ENCODE data around the gene FHIP1B. TPM values are rescaled to one million over a fixed set of nuclear protein-coding genes. Genes with fewer than 3 reads are reported as not detected.

The FHIP1B gene
- total RNA-seq, 1 donor from 2014 or later: 12.2 TPM

DNA sequence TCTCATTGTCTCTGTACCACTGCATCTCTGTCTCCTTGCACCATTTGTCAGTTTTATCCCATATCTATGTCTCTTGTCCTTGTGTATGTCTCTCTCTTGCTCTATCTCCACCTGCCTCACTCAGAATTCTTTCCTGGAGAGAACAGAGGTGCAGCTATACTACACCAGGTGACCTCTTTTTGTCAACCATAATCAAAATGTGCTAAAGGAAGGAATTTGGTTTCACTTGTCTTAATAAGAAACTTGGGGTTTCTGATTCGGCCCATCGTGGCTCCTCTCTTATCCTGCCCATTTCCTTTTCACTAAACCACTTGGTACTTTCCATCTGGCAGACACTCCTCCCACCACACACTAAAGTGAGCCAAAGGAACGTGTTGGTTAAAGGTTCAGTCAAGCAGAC, 31.1 kb downstream of the FHIP1B start:
- intact Hi-C loops (cut with micrococcal nuclease): no loop called here
- DNase-seq: no peak
- Histone ChIP-seq H3K4me3 (no peak overlapping the region), H3K4me1 (peaks cover 7% of the 10 kb centered on the region), H3K36me3 (peaks cover 28% of the 10 kb centered on the region), H3K27ac (replicated peaks) (no peak overlapping the region), H3K27me3 (ENCODE audit: low read depth) (no peaks in the 10 kb centered on the region), H3K9me3 (replicated peaks) (no peaks in the 10 kb centered on the region)
- no peak for TF ChIP-seq CTCF (IDR thresholded peaks at IDR 0.05; ENCODE audit: borderline replicate concordance)

DNA sequence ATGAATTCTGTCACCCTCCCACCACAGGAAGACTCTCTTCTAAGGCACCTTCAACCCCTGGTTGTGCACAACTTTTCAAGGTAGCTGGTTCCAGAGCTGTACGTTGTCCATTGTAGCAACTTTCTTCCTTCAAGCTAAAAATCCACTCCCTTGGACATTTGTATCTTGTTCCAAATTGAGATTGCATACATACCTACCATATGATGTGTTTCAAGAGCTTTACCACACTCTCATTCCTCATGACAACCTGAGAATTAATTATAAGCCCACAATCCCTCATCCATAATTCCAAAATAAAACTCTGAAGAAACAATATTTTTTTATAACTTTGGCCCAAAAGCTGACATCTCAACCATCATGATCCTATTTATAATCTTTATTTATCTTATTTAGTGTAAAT, 32.4 kb downstream of the FHIP1B start:
- no peak overlapping the region for H3K27ac ChIP-seq (replicated peaks)
- no peaks in the 10 kb centered on the region for H3K27me3 ChIP-seq (ENCODE audit: low read depth)
- H3K4me1 ChIP-seq: peaks cover 3% of the 10 kb centered on the region
- H3K4me3 ChIP-seq: no peak overlapping the region
- H3K36me3 ChIP-seq: peaks cover 24% of the 10 kb centered on the region
- intact Hi-C loops (cut with micrococcal nuclease): no loop called here
- DNase-seq: no peak
- H3K9me3 ChIP-seq (replicated peaks): no peaks in the 10 kb centered on the region
- no peak for TF ChIP-seq CTCF (IDR thresholded peaks at IDR 0.05; ENCODE audit: borderline replicate concordance)

DNA sequence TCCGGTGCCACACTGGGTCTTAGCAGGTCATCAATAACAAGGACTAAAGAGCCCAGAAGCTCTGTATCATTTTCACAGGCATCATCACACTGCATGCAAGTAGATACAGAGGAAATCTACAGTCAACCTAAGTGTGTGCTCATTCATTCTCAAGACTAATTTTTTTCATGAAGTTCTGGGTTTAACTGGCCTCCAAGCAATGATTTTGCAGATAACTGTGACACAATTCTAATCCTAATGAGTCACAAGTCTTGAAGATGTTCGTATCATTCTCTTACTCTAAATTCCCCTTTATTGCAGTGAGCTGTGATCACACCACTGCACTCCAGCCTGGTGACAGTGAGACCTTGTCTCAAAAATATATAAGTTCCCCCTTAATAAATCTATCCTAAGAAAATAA, 33.0 kb downstream of the FHIP1B start:
- no peaks in the 10 kb centered on the region for H3K4me1 ChIP-seq
- peaks cover 23% of the 10 kb centered on the region for H3K36me3 ChIP-seq
- H3K9me3 ChIP-seq (replicated peaks): no peaks in the 10 kb centered on the region
- no peak overlapping the region for H3K27ac ChIP-seq (replicated peaks)
- intact Hi-C loops (cut with micrococcal nuclease): no loop called here
- H3K4me3 ChIP-seq: no peak overlapping the region
- no peaks in the 10 kb centered on the region for H3K27me3 ChIP-seq (ENCODE audit: low read depth)
- no peak for DNase-seq
- TF ChIP-seq CTCF (IDR thresholded peaks at IDR 0.05; ENCODE audit: borderline replicate concordance): no peak

GRCh38 chr11:6200975-6201374, 33.5 kb downstream of the FHIP1B start:
- TF ChIP-seq CTCF (IDR thresholded peaks at IDR 0.05; ENCODE audit: borderline replicate concordance): no peak
- H3K4me3 ChIP-seq: no peak overlapping the region
- H3K9me3 ChIP-seq (replicated peaks): no peaks in the 10 kb centered on the region
- intact Hi-C loops (cut with micrococcal nuclease): no loop called here
- peaks cover 18% of the 10 kb centered on the region for H3K36me3 ChIP-seq
- H3K27ac ChIP-seq (replicated peaks): no peak overlapping the region
- DNase-seq: peak; percentile 47
- no peaks in the 10 kb centered on the region for H3K4me1 ChIP-seq
- H3K27me3 ChIP-seq (ENCODE audit: low read depth): no peaks in the 10 kb centered on the region

GRCh38 chr11:6199174-6199810, 35.1 kb downstream of the FHIP1B start, which contains the start of gene OR52W1:
TSS of gene OR52W1 (plus strand) at chr11:6199224. CDS start at chr11:6199224, 0 bp downstream.
- intact Hi-C loops (cut with micrococcal nuclease): no loop called here
- Histone ChIP-seq H3K27ac (replicated peaks) (no peak within 1 kb of the TSS), H3K4me1 (no peaks in the 10 kb centered on the region), H3K9me3 (replicated peaks) (no peaks in the 10 kb centered on the region), H3K27me3 (ENCODE audit: low read depth) (no peaks in the 10 kb centered on the region), H3K4me3 (no peak within 1 kb of the TSS), H3K36me3 (peaks cover 4% of the 10 kb centered on the region)
- no peak for TF ChIP-seq CTCF (IDR thresholded peaks at IDR 0.05; ENCODE audit: borderline replicate concordance)
- no peak for DNase-seq

Data from left ventricle myocardium inferior (tissue), 1 donor.